ENCODE measurements around the gene CAMKMT. TPM values are rescaled to one million over a fixed set of nuclear protein-coding genes. Genes with fewer than 3 reads are reported as not detected.

The CAMKMT gene
- total and polyA plus RNA-seq, 8 donors: 1.4 to 27.4 (median 6.2) TPM

GRCh38 chr2:44692821-44693220, 331.1 kb downstream of the CAMKMT start:
- H3K4me3 ChIP-seq: no peak overlapping the region
- H3K27me3 ChIP-seq: no peaks in the 10 kb centered on the region
- H3K27ac ChIP-seq: no peak overlapping the region
- intact Hi-C loops (cut with DNase I; ENCODE audit: low total_unique reads): no loop called here
- DNase-seq: no peak
- TF ChIP-seq POLR2A (IDR thresholded peaks at IDR 0.05) (no peak), POLR2AphosphoS5 (IDR thresholded peaks at IDR 0.05) (no peak), EP300 (IDR thresholded peaks at IDR 0.05) (no peak), CTCF (IDR thresholded peaks at IDR 0.05) (no peak)
- WGBS, 5 donors: 95 to 99% (median 98%) methylated on average over 4 of the region's 4 CpGs
- no peaks in the 10 kb centered on the region for H3K9me3 ChIP-seq
- no peaks in the 10 kb centered on the region for H3K4me1 ChIP-seq
- H3K36me3 ChIP-seq: no peaks in the 10 kb centered on the region

- Histone ChIP-seq H3K4me1 (no peaks in the 10 kb centered on the region), H3K27me3 (no peaks in the 10 kb centered on the region), H3K9me3 (no peaks in the 10 kb centered on the region), H3K4me3 (no peak overlapping the region), H3K27ac (no peak overlapping the region), H3K36me3 (no peaks in the 10 kb centered on the region)
- no peak for DNase-seq
- intact Hi-C loops (cut with DNase I; ENCODE audit: low total_unique reads): no loop called here
- 92 to 98% (median 95%) methylated on average over 5 of the region's 5 CpGs for WGBS, 5 donors
- no peak for TF ChIP-seq POLR2A (IDR thresholded peaks at IDR 0.05)
Observed at GRCh38 chr2:44700824-44701223, 339.1 kb downstream of the CAMKMT start.

- TF ChIP-seq POLR2A (IDR thresholded peaks at IDR 0.05) (no peak), EP300 (IDR thresholded peaks at IDR 0.05) (no peak), POLR2AphosphoS5 (IDR thresholded peaks at IDR 0.05) (no peak), CTCF (IDR thresholded peaks at IDR 0.05) (no peak)
- intact Hi-C loops (cut with DNase I; ENCODE audit: low total_unique reads): no loop called here
- Histone ChIP-seq H3K36me3 (no peaks in the 10 kb centered on the region), H3K9me3 (no peaks in the 10 kb centered on the region), H3K27me3 (no peaks in the 10 kb centered on the region), H3K4me3 (no peak overlapping the region), H3K4me1 (no peaks in the 10 kb centered on the region), H3K27ac (no peak overlapping the region)
- 89 to 93% (median 91%) methylated on average over 5 of the region's 5 CpGs for WGBS, 5 donors
- DNase-seq: no peak
Observed at GRCh38 chr2:44705356-44705755, 343.6 kb downstream of the CAMKMT start.

GRCh38 chr2:44705876-44706480, 344.2 kb downstream of the CAMKMT start:
- no peaks in the 10 kb centered on the region for H3K27me3 ChIP-seq
- TF ChIP-seq EP300 (IDR thresholded peaks at IDR 0.05) (no peak), CTCF (IDR thresholded peaks at IDR 0.05) (no peak), POLR2AphosphoS5 (IDR thresholded peaks at IDR 0.05) (no peak), POLR2A (IDR thresholded peaks at IDR 0.05) (no peak)
- no peaks in the 10 kb centered on the region for H3K9me3 ChIP-seq
- no peaks in the 10 kb centered on the region for H3K4me1 ChIP-seq
- no peaks in the 10 kb centered on the region for H3K36me3 ChIP-seq
- WGBS, 5 donors: 94 to 97% (median 96%) methylated on average over 10 of the region's 10 CpGs
- DNase-seq: no peak
- no peak overlapping the region for H3K4me3 ChIP-seq
- H3K27ac ChIP-seq: no peak overlapping the region
- intact Hi-C loops (cut with DNase I; ENCODE audit: low total_unique reads): no loop called here
